ENCODE measurements around the gene PDE4D. TPM values are rescaled to one million over a fixed set of nuclear protein-coding genes. Genes with fewer than 3 reads are reported as not detected.

Gene PDE4D
- total and polyA plus RNA-seq, 3 experiments from 2014 or later: 5.6 to 18.3 (median 17.7) TPM

DNA sequence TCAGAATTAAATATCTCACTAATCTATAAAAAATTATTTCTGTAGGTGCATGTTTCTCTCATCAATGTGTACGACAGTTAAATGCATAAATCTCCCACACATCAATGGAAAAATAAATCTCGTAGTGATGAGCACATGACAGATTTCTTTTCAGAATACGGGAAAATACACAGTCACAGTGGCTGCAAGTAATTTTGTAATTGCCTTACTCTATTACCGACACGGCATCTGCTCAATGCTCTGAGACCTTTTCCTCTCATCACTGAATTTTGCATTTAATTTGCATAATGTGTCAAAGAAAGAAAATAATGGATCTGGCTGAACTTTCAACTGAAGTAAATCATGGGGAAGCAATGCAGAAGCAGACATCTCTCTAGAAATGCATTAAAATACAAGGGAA, 37.2 kb downstream of the PDE4D start:
- POLR2A ChIA-PET: no interaction called here
- CTCF ChIA-PET: no interaction called here
- peaks cover 0 to 2% (median 0%) of the 10 kb centered on the region in 5 donors for H3K9me3 Mint-ChIP-seq

GRCh38 chr5:59850766-59851165, 42.8 kb downstream of the PDE4D start:
- ChIA-PET CTCF (no interaction called here), POLR2A (no interaction called here)
- H3K27me3 ChIP-seq (ENCODE audit: insufficient read depth, low read length, poor library complexity, severe bottlenecking): no peaks in the 10 kb centered on the region
- no peaks in the 10 kb centered on the region for H3K36me3 ChIP-seq (ENCODE audit: insufficient read depth, low read length)
- H3K9me3 Mint-ChIP-seq: no peaks in the 10 kb centered on the region
- H3K27me3 Mint-ChIP-seq: no peaks in the 10 kb centered on the region
- no peak overlapping the region for H3K4me3 Mint-ChIP-seq
- DNase-seq: no peak
- H3K4me3 ChIP-seq (ENCODE audit: low read length): no peak overlapping the region
- H3K36me3 Mint-ChIP-seq: no peaks in the 10 kb centered on the region
- no peak overlapping the region for H3K27ac Mint-ChIP-seq
- no peaks in the 10 kb centered on the region for H3K4me1 ChIP-seq (ENCODE audit: insufficient read depth, low read length)
- H3K9me3 ChIP-seq (ENCODE audit: low read length): no peaks in the 10 kb centered on the region
- H3K27ac ChIP-seq (ENCODE audit: low read depth, low read length): no peak overlapping the region
- no peaks in the 10 kb centered on the region for H3K4me1 Mint-ChIP-seq

More for the DNA sequence above, 37.2 kb downstream of the PDE4D start:
- Histone ChIP-seq H3K4me3 (ENCODE audit: low read length) (no peak overlapping the region), H3K36me3 (ENCODE audit: insufficient read depth, low read length) (no peaks in the 10 kb centered on the region), H3K27ac (ENCODE audit: low read depth, low read length) (no peak overlapping the region), H3K9me3 (ENCODE audit: low read length) (no peaks in the 10 kb centered on the region), H3K4me1 (ENCODE audit: insufficient read depth, low read length) (no peaks in the 10 kb centered on the region), H3K27me3 (ENCODE audit: insufficient read depth, low read length, poor library complexity, severe bottlenecking) (no peaks in the 10 kb centered on the region)
- Mint-ChIP-seq H3K4me3 (no peak overlapping the region), H3K27ac (no peak overlapping the region), H3K36me3 (no peaks in the 10 kb centered on the region), H3K27me3 (no peaks in the 10 kb centered on the region), H3K4me1 (no peaks in the 10 kb centered on the region)
- DNase-seq: no peak

DNA sequence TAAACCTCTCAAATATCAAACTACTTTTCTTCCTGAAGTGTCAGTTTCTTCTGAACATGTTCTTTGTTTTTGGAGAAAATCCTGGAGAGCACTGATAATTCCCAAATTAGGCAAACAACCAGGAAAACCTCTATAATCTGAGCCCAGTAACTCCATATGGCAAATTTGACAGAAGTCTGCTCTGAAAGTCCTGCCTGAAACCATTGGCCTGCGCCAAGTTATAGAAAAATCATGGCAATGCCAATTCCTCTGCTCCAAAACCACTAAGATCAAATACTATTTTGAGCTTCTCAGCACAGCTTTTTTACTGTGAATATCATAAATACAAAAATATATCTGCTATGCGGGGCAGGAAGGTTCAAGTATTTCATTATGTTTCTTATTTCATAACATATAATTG, 45.9 kb downstream of the PDE4D start:
- Mint-ChIP-seq H3K4me1 (no peaks in the 10 kb centered on the region), H3K9me3 (no peaks in the 10 kb centered on the region), H3K27me3 (no peaks in the 10 kb centered on the region), H3K27ac (no peak overlapping the region), H3K36me3 (no peaks in the 10 kb centered on the region), H3K4me3 (no peak overlapping the region)
- no peak for DNase-seq
- H3K4me1 ChIP-seq (ENCODE audit: insufficient read depth, low read length): no peaks in the 10 kb centered on the region
- H3K9me3 ChIP-seq (ENCODE audit: low read length): no peaks in the 10 kb centered on the region
- ChIA-PET CTCF (no interaction called here), POLR2A (no interaction called here)
- H3K27ac ChIP-seq (ENCODE audit: low read depth, low read length): no peak overlapping the region
- no peak overlapping the region for H3K4me3 ChIP-seq (ENCODE audit: low read length)
- H3K27me3 ChIP-seq (ENCODE audit: insufficient read depth, low read length, poor library complexity, severe bottlenecking): no peaks in the 10 kb centered on the region
- no peaks in the 10 kb centered on the region for H3K36me3 ChIP-seq (ENCODE audit: insufficient read depth, low read length)

DNA sequence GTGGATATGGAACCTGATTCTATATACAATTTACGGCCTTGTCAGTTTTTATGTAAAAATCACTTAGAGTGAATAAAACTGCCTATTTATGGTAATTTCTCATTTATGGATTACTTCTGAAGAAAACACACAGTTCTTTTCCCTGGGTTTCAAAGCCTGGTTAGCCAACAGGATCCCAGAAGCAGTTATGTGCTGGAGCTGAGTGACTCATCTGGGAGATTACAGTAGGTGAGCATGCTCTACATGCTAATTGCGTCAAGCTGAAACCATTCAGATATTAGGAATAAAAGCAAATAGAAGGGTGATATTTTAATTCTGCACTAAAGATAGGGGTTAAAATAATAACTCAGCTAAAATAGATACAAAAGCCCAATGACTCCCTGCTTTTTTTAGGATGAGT, 47.8 kb downstream of the PDE4D start:
- ChIA-PET POLR2A (no interaction called here), CTCF (no interaction called here)
- H3K36me3 ChIP-seq (ENCODE audit: insufficient read depth, low read length): no peaks in the 10 kb centered on the region
- no peak overlapping the region for H3K27ac ChIP-seq (ENCODE audit: low read depth, low read length)
- H3K4me3 ChIP-seq (ENCODE audit: low read length): no peak overlapping the region
- Mint-ChIP-seq H3K4me3 (no peak overlapping the region), H3K9me3 (no peaks in the 10 kb centered on the region), H3K27me3 (peaks cover 0 to 6% of the 10 kb centered on the region in 2 donors), H3K36me3 (no peaks in the 10 kb centered on the region), H3K4me1 (no peaks in the 10 kb centered on the region), H3K27ac (no peak overlapping the region)
- no peaks in the 10 kb centered on the region for H3K27me3 ChIP-seq (ENCODE audit: insufficient read depth, low read length, poor library complexity, severe bottlenecking)
- no peaks in the 10 kb centered on the region for H3K9me3 ChIP-seq (ENCODE audit: low read length)
- no peaks in the 10 kb centered on the region for H3K4me1 ChIP-seq (ENCODE audit: insufficient read depth, low read length)
- DNase-seq: no peak

DNA sequence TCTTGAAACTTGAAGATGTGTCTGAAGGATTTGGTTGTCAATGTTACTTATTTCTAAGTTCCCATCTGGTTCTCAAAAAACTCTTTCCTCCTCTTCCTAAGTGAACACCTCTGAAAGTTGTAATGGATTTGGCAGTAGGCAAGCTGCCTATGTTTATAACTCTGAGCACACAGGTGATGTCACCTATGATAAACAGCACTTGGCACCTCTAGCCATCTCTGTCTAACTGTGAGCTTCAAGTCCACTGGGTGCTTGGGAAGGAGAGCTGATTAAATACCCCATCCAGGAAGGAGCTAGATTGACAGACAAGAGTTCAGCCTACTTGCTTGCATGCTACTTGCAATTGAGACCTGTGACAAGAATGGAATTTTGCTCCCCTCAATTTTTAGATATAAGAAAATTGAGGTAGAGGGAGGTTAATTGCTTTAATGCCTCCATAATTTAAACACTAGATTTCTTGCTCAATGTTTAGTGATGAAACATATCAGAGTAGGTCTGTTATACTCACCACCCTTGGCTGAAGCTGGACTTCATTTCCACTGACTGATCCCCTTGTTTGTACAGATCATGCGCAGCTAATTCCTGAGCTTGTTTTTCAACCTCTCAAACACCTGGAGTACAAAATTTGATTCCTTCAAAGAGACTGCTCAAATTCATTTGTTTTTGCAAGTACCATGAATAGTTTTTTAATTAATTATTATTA, 49.9 kb downstream of the PDE4D start:
- CTCF ChIA-PET: no interaction called here
- H3K4me1 Mint-ChIP-seq: no peaks in the 10 kb centered on the region
- H3K27me3 ChIP-seq (ENCODE audit: insufficient read depth, low read length, poor library complexity, severe bottlenecking): no peaks in the 10 kb centered on the region
- H3K36me3 Mint-ChIP-seq: no peaks in the 10 kb centered on the region
- H3K4me3 Mint-ChIP-seq: no peak overlapping the region
- peaks cover 3 to 6% of the 10 kb centered on the region in 2 donors for H3K27me3 Mint-ChIP-seq
- H3K9me3 Mint-ChIP-seq: peaks cover 0 to 4% (median 0%) of the 10 kb centered on the region in 5 donors
- H3K9me3 ChIP-seq (ENCODE audit: low read length): no peaks in the 10 kb centered on the region
- H3K4me3 ChIP-seq (ENCODE audit: low read length): no peak overlapping the region
- DNase-seq: no peak
- POLR2A ChIA-PET: no interaction called here
- no peaks in the 10 kb centered on the region for H3K4me1 ChIP-seq (ENCODE audit: insufficient read depth, low read length)
- no peaks in the 10 kb centered on the region for H3K36me3 ChIP-seq (ENCODE audit: insufficient read depth, low read length)
- no peak overlapping the region for H3K27ac ChIP-seq (ENCODE audit: low read depth, low read length)
- H3K27ac Mint-ChIP-seq: no peak overlapping the region

DNA sequence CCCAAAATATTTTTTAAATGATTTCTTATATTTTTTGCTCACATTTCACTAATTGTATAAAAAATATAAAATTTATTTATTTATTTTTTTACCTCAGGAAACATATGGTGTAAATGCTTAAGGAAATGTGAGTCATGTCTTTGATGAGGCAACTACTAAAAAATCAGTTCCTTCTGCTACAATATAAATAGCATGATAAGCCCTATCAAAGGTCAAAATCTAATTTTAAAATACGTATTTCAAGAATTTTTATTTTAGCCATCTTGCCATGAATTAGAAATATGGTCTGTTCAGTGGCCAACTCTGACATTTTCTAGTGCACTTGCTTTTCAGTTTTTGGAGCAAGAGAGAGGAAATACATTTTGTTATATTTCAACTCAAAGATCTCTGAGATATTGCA, 50.5 kb downstream of the PDE4D start:
- no peaks in the 10 kb centered on the region for H3K27me3 ChIP-seq (ENCODE audit: insufficient read depth, low read length, poor library complexity, severe bottlenecking)
- H3K36me3 ChIP-seq (ENCODE audit: insufficient read depth, low read length): no peaks in the 10 kb centered on the region
- POLR2A ChIA-PET: no interaction called here
- no peaks in the 10 kb centered on the region for H3K4me1 ChIP-seq (ENCODE audit: insufficient read depth, low read length)
- no peak overlapping the region for H3K27ac ChIP-seq (ENCODE audit: low read depth, low read length)
- Mint-ChIP-seq H3K36me3 (no peaks in the 10 kb centered on the region), H3K9me3 (peaks cover 0 to 4% (median 0%) of the 10 kb centered on the region in 5 donors), H3K27me3 (peaks cover 3 to 6% of the 10 kb centered on the region in 2 donors), H3K4me1 (no peaks in the 10 kb centered on the region), H3K27ac (no peak overlapping the region), H3K4me3 (no peak overlapping the region)
- DNase-seq: no peak
- CTCF ChIA-PET: no interaction called here
- no peak overlapping the region for H3K4me3 ChIP-seq (ENCODE audit: low read length)
- H3K9me3 ChIP-seq (ENCODE audit: low read length): no peaks in the 10 kb centered on the region

- Mint-ChIP-seq H3K4me3 (no peak overlapping the region), H3K9me3 (peaks cover 0 to 6% (median 0%) of the 10 kb centered on the region in 5 donors), H3K4me1 (no peaks in the 10 kb centered on the region), H3K36me3 (no peaks in the 10 kb centered on the region), H3K27me3 (peaks cover 3 to 6% of the 10 kb centered on the region in 2 donors), H3K27ac (no peak overlapping the region)
- DNase-seq: no peak
- Histone ChIP-seq H3K4me3 (ENCODE audit: low read length) (no peak overlapping the region), H3K27ac (ENCODE audit: low read depth, low read length) (no peak overlapping the region), H3K9me3 (ENCODE audit: low read length) (no peaks in the 10 kb centered on the region), H3K4me1 (ENCODE audit: insufficient read depth, low read length) (no peaks in the 10 kb centered on the region), H3K27me3 (ENCODE audit: insufficient read depth, low read length, poor library complexity, severe bottlenecking) (no peaks in the 10 kb centered on the region), H3K36me3 (ENCODE audit: insufficient read depth, low read length) (no peaks in the 10 kb centered on the region)
- ChIA-PET POLR2A (no interaction called here), CTCF (no interaction called here)
Observed at GRCh38 chr5:59840200-59840601, 53.3 kb downstream of the PDE4D start.

DNA sequence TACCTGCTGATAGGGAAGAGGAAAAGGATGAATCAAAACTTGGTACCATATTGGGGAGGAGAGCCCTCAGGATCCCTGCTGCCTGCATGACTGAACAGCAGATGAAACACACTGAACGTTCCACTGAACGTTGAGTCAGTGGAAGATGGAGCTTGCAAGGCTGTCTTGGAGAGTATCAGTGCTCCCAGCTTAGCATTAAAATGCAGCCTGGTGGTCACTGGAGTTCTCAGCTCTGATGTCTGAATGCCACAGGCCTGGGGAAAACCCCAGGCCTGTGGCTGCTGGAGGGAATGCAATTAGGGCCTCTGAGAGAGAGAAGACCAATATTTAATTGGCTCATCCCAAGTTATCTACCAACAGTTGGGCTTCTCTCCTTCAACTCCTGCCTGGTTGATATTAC, 54.5 kb downstream of the PDE4D start:
- Histone ChIP-seq H3K36me3 (ENCODE audit: insufficient read depth, low read length) (no peaks in the 10 kb centered on the region), H3K4me3 (ENCODE audit: low read length) (no peak overlapping the region), H3K4me1 (ENCODE audit: insufficient read depth, low read length) (no peaks in the 10 kb centered on the region), H3K27ac (ENCODE audit: low read depth, low read length) (no peak overlapping the region), H3K9me3 (ENCODE audit: low read length) (no peaks in the 10 kb centered on the region), H3K27me3 (ENCODE audit: insufficient read depth, low read length, poor library complexity, severe bottlenecking) (no peaks in the 10 kb centered on the region)
- peaks cover 3 to 6% of the 10 kb centered on the region in 2 donors for H3K27me3 Mint-ChIP-seq
- peaks cover 0 to 8% (median 0%) of the 10 kb centered on the region in 5 donors for H3K9me3 Mint-ChIP-seq
- H3K4me3 Mint-ChIP-seq: no peak overlapping the region
- POLR2A ChIA-PET: no interaction called here
- no peaks in the 10 kb centered on the region for H3K36me3 Mint-ChIP-seq
- CTCF ChIA-PET: no interaction called here
- no peaks in the 10 kb centered on the region for H3K4me1 Mint-ChIP-seq
- no peak overlapping the region for H3K27ac Mint-ChIP-seq
- no peak for DNase-seq

DNA sequence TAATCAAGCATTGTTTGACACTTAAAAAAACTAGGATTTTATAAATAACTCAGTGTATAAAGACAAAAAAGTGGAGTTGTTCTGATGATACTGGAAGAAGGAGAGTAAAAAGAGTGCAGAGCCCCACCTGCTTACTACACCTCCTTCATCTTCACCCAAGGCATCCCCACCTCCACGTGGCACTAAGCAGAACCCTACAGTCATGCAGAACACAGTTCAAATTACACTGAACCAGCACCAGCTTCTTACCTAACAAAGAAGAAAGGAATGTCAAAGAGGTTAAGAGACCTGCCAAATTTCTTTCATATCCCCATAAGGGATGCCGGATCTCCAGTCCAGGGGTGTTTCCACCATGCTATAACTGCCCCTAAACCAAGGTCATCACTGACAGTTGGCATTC, 55.5 kb downstream of the PDE4D start:
- Mint-ChIP-seq H3K9me3 (peaks cover 0 to 8% (median 0%) of the 10 kb centered on the region in 5 donors), H3K27me3 (peaks cover 3 to 6% of the 10 kb centered on the region in 2 donors), H3K4me3 (no peak overlapping the region), H3K36me3 (no peaks in the 10 kb centered on the region), H3K4me1 (no peaks in the 10 kb centered on the region), H3K27ac (no peak overlapping the region)
- no peaks in the 10 kb centered on the region for H3K27me3 ChIP-seq (ENCODE audit: insufficient read depth, low read length, poor library complexity, severe bottlenecking)
- no peaks in the 10 kb centered on the region for H3K9me3 ChIP-seq (ENCODE audit: low read length)
- H3K4me3 ChIP-seq (ENCODE audit: low read length): no peak overlapping the region
- H3K27ac ChIP-seq (ENCODE audit: low read depth, low read length): no peak overlapping the region
- POLR2A ChIA-PET: no interaction called here
- no peak for DNase-seq
- CTCF ChIA-PET: no interaction called here
- no peaks in the 10 kb centered on the region for H3K4me1 ChIP-seq (ENCODE audit: insufficient read depth, low read length)
- H3K36me3 ChIP-seq (ENCODE audit: insufficient read depth, low read length): no peaks in the 10 kb centered on the region
